GM15510 (cell line): Measurements from ENCODE around the gene TNS3.

Experiments used
- POLR2A ChIP-seq: IDR thresholded peaks from 3 replicates; pipeline ENCODE4 v1.6.1; 2011; ENCODE audit warnings: borderline replicate concordance; ENCODE audit not compliant: insufficient read length; ENCODE audit errors: extremely low read depth

TNS3 gene

GRCh38 chr7:47356261-47356660, 225.7 kb downstream of the TNS3 start:
- TF ChIP-seq POLR2A = no peak

GRCh38 chr7:47355684-47356083, 226.2 kb downstream of the TNS3 start:
- no peak for TF ChIP-seq POLR2A

GRCh38 chr7:47354831-47355541, 226.9 kb downstream of the TNS3 start:
- no peak for TF ChIP-seq POLR2A

GRCh38 chr7:47354071-47354470, 227.8 kb downstream of the TNS3 start:
- TF ChIP-seq POLR2A = no peak

GRCh38 chr7:47352394-47352968, 229.4 kb downstream of the TNS3 start:
- no peak for TF ChIP-seq POLR2A

- TF ChIP-seq POLR2A = no peak
These were observed 230.4 kb downstream of the TNS3 start for GRCh38 chr7:47351233-47352154.

- no peak for TF ChIP-seq POLR2A
These were observed 231.5 kb downstream of the TNS3 start for GRCh38 chr7:47350425-47350824.

GRCh38 chr7:47349401-47349800, 232.5 kb downstream of the TNS3 start:
- no peak for TF ChIP-seq POLR2A

GRCh38 chr7:47347816-47348385, 234.0 kb downstream of the TNS3 start:
- TF ChIP-seq POLR2A = no peak

GRCh38 chr7:47347346-47347745, 234.6 kb downstream of the TNS3 start:
- TF ChIP-seq POLR2A = no peak

GRCh38 chr7:47346377-47346914, 235.5 kb downstream of the TNS3 start:
- TF ChIP-seq POLR2A = no peak

- no peak for TF ChIP-seq POLR2A
These were observed 236.0 kb downstream of the TNS3 start for GRCh38 chr7:47345857-47346298.

- no peak for TF ChIP-seq POLR2A
These were observed 237.5 kb downstream of the TNS3 start for GRCh38 chr7:47344171-47344955.

- TF ChIP-seq POLR2A = no peak
These were observed 238.9 kb downstream of the TNS3 start for GRCh38 chr7:47343061-47343455.
